Superior temporal gyrus (tissue), 1 donor: ENCODE data around the gene ZNF408.

Experiments
- DNase-seq: peaks from one replicate; pipeline ENCODE4 v3.0.0-alpha.2; 2016; ENCODE audit errors: extremely low spot score

ZNF408 gene

GRCh38 chr11:46727952-46728658 lies 27.3 kb downstream of the ZNF408 start:
- no peak for DNase-seq

- no peak for DNase-seq
These were observed 27.8 kb downstream of the ZNF408 start for GRCh38 chr11:46728659-46729040.

GRCh38 chr11:46729110-46730027 lies 28.5 kb downstream of the ZNF408 start:
- DNase-seq, result no peak

DNA sequence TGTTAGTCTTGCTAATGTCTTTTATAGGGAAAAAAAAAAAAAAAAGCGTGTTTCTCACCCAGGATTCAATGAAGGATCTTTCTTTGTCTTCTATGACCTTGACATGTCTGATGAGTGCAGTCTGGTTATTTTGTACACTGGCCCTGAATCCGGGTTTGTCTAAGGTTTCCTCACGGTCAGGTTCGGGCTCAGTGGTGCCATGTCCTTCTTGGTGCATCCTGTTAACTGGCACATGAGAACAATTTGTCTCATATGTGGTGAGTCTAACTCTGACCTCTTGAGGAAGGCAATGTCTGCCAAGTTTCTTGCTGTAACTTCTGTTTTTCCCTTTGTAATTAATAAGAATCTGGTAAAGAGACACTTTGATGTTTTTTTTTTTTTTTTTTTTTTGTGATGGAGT lies 30.7 kb downstream of the ZNF408 start:
- DNase-seq, result no peak

GRCh38 chr11:46733234-46733633 lies 32.4 kb downstream of the ZNF408 start:
- DNase-seq, result no peak

DNA sequence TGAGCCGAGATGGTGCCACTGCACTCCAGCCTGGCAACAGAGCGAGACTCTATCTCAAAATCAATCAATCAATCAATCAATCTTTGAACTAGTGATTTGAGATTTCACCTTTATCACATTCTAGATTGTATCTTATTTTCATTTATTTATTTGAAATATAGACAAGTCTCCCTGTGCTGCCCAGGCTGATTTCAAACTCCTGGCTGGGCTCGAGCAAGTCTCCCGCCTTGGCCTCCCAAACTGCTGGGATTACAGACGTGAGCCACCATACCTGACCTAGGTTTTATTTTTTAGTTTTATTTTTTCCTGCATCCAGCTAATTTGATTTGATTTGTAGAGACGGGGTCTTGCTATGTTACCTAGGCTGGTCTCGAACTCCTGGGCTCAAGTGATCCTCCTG lies 35.3 kb downstream of the ZNF408 start:
- DNase-seq, result no peak

DNA sequence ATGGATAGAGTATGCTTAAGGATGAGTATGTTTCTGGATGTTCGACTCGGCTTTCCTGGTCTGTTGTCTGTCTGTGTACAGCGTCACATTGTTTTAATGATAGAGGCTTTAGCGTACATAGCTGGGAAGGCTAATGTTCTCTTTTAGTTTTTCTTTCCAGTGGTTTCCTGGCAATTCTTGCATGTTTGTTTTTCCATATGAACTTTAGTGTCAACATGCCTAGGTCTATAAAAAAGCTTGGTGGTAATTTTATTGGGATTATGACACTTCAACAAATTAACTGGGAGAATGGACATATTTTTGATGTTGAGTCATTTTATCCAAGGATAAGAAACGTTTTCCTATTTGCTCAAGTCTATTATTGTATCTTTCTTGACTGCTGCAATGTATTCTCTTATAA lies 35.8 kb downstream of the ZNF408 start:
- DNase-seq, result no peak

DNA sequence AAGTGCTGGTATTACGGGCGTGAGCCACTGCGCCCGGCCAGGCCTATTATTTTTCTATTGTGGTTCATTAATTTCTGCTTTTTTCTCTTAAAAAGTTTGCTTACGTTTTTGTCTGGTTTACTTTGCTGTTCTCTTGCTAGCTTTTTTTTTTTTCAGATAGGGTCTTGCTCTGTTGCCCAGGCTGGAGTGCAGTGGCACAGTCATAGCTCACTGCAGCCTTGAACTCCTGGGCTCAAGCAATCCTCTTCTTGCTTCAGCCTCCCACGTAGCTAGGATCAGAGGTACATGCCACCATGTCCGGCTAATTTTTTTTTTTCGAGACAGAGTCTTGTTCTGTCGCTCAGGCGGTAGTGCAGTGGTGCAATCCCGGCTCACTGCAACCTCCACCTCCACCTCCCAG lies 36.9 kb downstream of the ZNF408 start:
- DNase-seq, result no peak

DNA sequence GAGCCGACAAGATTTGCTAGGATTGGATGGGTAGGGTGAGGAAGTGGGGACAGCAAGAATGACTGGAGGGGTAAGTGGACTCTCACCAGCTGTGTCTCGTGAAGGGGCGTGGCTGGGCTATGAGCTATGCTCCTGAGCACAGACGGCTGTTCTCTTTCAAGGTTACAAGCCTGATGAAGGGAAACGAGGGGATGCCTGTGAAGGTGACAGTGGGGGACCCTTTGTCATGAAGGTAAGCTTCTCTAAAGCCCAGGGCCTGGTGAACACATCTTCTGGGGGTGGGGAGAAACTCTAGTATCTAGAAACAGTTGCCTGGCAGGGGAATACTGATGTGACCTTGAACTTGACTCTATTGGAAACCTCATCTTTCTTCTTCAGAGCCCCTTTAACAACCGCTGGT lies 38.1 kb downstream of the ZNF408 start:
- no peak for DNase-seq

GRCh38 chr11:46741600-46742484 lies 41.0 kb downstream of the ZNF408 start:
- DNase-seq, result no peak

GRCh38 chr11:46743043-46743442 lies 42.2 kb downstream of the ZNF408 start:
- DNase-seq, result no peak

- no peak for DNase-seq
These were observed 43.0 kb downstream of the ZNF408 start for GRCh38 chr11:46743693-46744339.

- no peak for DNase-seq
These were observed 44.5 kb downstream of the ZNF408 start for GRCh38 chr11:46745328-46745727.

GRCh38 chr11:46745995-46746394 lies 45.2 kb downstream of the ZNF408 start:
- DNase-seq, result no peak

DNA sequence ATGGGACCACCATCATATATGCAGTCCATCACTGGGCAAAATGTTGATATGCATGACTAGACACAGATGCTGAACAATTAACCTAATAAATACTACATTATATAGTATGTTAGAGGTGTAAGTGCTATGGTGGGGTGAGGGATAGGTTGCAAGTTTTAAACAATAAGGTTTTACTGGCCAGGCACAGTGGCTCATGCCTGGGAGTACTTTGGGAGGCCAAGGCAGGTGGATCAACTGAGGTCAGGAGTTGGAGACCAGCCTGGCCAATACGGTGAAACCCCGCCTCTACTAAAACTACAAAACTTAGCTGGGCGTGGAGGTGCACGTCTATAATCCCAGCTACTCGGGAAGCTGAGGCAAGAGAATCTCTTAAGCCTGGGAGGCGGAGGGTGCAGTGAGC lies 46.3 kb downstream of the ZNF408 start:
- no peak for DNase-seq
